Measurements from ENCODE around the gene POU3F2.

Gene POU3F2

DNA sequence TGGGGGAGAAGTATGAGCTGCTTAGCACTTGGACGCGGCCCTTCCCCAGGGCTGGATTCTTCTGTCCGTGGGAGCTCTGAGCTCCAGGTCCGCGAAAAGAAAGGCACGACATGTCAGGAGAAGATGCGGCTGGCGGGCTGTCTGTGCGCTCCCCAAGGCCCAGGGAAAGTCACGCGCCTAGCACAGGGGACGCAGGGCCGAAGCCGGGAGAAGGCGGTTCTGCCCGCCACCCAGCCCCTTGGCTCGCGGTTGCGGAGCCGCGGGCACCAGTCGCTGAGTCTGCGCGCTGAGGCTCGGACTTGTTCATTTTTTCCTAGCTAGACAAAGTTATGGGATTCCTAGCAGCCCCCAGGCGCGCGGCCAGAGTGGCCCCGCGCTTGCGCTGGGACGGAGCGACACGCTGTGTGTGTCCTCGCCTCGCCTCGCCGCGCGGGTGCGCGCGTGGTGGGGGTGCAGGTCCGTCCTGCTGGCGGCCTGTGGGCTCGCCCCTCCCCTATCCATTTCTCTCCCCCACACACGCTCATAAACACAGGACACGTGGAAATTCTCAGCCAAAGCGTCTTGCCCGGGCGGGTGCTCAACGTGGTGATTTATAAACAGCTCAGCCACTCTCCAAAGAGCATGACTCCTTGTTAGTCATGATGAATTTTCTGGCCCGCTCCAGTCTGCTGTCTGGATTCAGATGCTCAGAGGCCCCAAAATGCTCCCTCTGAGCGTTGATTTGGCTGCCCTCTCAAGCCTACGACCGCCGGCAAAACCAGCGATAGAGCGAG lies 1.9 kb upstream of the POU3F2 start:
- Histone ChIP-seq H3K4me1 (ENCODE audit: control insufficient read depth, insufficient read depth, low read length) (peaks cover 32% of the 10 kb centered on the region), H3K9me3 (replicated peaks; ENCODE audit: low read length) (no peaks in the 10 kb centered on the region), H3K9ac (ENCODE audit: low read depth, low read length) (no peak overlapping the region), H3K4me3 (ENCODE audit: low read length) (peak overlapping the region; percentile 65), H3K4me2 (ENCODE audit: low read length) (peak overlapping the region; percentile 85), H3K27me3 (ENCODE audit: control insufficient read depth, insufficient read depth, low read length) (peaks cover 85% of the 10 kb centered on the region), H3K36me3 (ENCODE audit: insufficient read depth, low read length) (no peaks in the 10 kb centered on the region)

DNA sequence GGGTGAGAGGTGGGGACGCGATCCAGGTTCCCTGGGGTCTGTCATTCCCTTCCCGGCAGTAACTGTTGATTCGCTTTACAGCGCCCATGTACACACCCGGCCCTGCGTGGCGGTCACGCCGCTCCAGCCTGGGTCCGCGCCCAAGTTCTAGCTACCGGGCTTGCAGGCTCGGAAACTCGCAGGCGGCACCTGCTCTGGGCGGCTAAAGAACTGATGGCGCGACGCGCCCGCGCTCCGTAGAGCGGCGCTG lies 1.4 kb upstream of the POU3F2 start:
- Histone ChIP-seq H3K36me3 (ENCODE audit: insufficient read depth, low read length) (no peaks in the 10 kb centered on the region), H3K9me3 (replicated peaks; ENCODE audit: low read length) (no peaks in the 10 kb centered on the region), H3K9ac (ENCODE audit: low read depth, low read length) (no peak overlapping the region), H3K4me3 (ENCODE audit: low read length) (peak overlapping the region; percentile 65), H3K27me3 (ENCODE audit: control insufficient read depth, insufficient read depth, low read length) (peaks cover 86% of the 10 kb centered on the region), H3K4me1 (ENCODE audit: control insufficient read depth, insufficient read depth, low read length) (peaks cover 31% of the 10 kb centered on the region), H3K4me2 (ENCODE audit: low read length) (peak overlapping the region; percentile 85)

DNA sequence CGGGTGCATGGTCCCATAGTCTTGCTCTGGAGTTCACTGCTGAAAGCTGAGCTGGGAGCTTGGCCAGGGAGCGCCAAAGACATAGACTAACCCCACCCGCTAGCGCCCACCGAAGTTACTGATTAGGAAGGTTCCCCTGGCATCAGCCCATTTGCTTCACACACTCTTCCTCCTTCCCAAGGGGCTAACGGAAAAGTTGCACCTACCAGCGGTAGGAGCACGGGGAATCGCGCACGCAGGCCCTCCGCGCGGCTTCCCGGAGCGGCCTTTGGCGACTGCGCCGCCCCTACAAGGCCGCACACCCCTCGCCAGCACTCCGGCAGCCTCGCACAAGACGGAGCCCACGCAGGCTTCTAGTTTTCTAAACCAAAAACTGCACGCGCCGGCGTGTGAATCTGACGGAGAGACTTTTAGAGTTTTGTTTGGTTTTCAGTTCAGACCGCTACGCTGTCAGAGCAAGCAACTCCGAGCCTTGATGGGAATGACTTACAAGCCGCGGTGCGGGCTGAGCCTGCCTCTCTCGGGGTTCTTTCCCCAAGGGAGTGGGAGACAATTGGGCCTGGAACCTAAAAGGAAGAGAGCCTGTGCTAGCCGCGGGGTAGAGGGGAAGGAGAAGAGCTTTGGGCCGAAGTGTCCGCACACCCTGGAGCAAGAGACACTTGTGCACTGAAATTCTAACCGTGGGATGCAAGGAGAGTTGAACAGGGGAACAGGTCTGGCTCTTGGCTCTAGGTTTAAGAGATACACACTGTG lies 891 bp upstream of the POU3F2 start:
- Histone ChIP-seq H3K4me1 (ENCODE audit: control insufficient read depth, insufficient read depth, low read length) (peaks cover 31% of the 10 kb centered on the region), H3K9me3 (replicated peaks; ENCODE audit: low read length) (no peaks in the 10 kb centered on the region), H3K36me3 (ENCODE audit: insufficient read depth, low read length) (no peaks in the 10 kb centered on the region), H3K4me2 (ENCODE audit: low read length) (peak overlapping the region; percentile 85), H3K27me3 (ENCODE audit: control insufficient read depth, insufficient read depth, low read length) (peaks cover 86% of the 10 kb centered on the region), H3K9ac (ENCODE audit: low read depth, low read length) (peak overlapping the region; percentile 14), H3K4me3 (ENCODE audit: low read length) (peak overlapping the region; percentile 65)

DNA sequence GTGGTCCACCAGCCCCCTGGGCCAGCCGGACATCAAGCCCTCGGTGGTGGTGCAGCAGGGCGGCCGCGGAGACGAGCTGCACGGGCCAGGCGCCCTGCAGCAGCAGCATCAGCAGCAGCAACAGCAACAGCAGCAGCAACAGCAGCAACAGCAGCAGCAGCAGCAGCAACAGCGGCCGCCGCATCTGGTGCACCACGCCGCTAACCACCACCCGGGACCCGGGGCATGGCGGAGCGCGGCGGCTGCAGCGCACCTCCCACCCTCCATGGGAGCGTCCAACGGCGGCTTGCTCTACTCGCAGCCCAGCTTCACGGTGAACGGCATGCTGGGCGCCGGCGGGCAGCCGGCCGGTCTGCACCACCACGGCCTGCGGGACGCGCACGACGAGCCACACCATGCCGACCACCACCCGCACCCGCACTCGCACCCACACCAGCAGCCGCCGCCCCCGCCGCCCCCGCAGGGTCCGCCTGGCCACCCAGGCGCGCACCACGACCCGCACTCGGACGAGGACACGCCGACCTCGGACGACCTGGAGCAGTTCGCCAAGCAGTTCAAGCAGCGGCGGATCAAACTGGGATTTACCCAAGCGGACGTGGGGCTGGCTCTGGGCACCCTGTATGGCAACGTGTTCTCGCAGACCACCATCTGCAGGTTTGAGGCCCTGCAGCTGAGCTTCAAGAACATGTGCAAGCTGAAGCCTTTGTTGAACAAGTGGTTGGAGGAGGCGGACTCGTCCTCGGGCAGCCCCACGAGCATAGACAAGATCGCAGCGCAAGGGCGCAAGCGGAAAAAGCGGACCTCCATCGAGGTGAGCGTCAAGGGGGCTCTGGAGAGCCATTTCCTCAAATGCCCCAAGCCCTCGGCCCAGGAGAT lies 1.0 kb downstream of the POU3F2 start:
- no peaks in the 10 kb centered on the region for H3K36me3 ChIP-seq (ENCODE audit: insufficient read depth, low read length)
- H3K4me3 ChIP-seq (ENCODE audit: low read length) = peak overlapping the region; percentile 65
- H3K27me3 ChIP-seq (ENCODE audit: control insufficient read depth, insufficient read depth, low read length) = peaks cover 88% of the 10 kb centered on the region
- H3K4me1 ChIP-seq (ENCODE audit: control insufficient read depth, insufficient read depth, low read length) = peaks cover 31% of the 10 kb centered on the region
- H3K4me2 ChIP-seq (ENCODE audit: low read length) = peak overlapping the region; percentile 71
- no peaks in the 10 kb centered on the region for H3K9me3 ChIP-seq (replicated peaks; ENCODE audit: low read length)
- H3K9ac ChIP-seq (ENCODE audit: low read depth, low read length) = no peak overlapping the region

DNA sequence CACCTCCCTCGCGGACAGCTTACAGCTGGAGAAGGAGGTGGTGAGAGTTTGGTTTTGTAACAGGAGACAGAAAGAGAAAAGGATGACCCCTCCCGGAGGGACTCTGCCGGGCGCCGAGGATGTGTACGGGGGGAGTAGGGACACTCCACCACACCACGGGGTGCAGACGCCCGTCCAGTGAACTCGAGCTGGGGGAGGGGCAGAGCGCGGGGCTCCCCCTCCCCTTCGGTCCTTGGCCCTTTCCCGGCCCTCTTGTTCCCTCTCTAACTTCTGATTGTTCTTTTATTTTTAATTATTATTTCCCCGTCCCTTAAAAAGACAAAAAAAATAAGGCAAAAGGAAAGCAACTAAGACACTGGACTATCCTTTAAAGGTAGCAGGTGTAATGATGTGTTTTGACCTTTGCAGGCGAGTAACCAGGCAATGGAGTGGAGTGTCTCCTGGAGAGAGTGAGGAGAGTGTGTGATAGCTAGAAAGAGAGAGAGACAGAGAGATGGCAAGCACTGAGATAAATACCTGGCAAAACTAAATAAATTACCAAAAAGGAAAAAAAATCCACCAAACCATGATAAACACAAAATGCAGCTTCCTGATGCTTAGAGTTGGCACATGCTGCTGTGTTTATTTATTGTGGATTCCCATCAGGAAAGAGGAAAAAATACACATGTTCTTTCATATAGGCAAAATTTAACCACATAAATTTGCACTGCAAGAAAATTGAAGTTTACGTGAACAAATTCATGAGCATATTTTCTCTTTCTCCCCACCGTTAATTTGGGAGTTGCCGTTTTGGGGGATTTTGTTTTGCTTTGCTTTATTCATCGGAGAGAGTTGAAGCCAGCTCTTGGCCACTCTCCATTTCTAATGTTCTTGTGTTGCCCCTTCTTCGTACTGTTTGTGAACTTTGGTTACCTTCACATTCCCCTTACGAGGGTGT lies 1.9 kb downstream of the POU3F2 start:
- no peaks in the 10 kb centered on the region for H3K9me3 ChIP-seq (replicated peaks; ENCODE audit: low read length)
- peaks cover 88% of the 10 kb centered on the region for H3K27me3 ChIP-seq (ENCODE audit: control insufficient read depth, insufficient read depth, low read length)
- peak overlapping the region; percentile 71 for H3K4me2 ChIP-seq (ENCODE audit: low read length)
- peak overlapping the region; percentile 65 for H3K4me3 ChIP-seq (ENCODE audit: low read length)
- no peak overlapping the region for H3K9ac ChIP-seq (ENCODE audit: low read depth, low read length)
- peaks cover 31% of the 10 kb centered on the region for H3K4me1 ChIP-seq (ENCODE audit: control insufficient read depth, insufficient read depth, low read length)
- no peaks in the 10 kb centered on the region for H3K36me3 ChIP-seq (ENCODE audit: insufficient read depth, low read length)

DNA sequence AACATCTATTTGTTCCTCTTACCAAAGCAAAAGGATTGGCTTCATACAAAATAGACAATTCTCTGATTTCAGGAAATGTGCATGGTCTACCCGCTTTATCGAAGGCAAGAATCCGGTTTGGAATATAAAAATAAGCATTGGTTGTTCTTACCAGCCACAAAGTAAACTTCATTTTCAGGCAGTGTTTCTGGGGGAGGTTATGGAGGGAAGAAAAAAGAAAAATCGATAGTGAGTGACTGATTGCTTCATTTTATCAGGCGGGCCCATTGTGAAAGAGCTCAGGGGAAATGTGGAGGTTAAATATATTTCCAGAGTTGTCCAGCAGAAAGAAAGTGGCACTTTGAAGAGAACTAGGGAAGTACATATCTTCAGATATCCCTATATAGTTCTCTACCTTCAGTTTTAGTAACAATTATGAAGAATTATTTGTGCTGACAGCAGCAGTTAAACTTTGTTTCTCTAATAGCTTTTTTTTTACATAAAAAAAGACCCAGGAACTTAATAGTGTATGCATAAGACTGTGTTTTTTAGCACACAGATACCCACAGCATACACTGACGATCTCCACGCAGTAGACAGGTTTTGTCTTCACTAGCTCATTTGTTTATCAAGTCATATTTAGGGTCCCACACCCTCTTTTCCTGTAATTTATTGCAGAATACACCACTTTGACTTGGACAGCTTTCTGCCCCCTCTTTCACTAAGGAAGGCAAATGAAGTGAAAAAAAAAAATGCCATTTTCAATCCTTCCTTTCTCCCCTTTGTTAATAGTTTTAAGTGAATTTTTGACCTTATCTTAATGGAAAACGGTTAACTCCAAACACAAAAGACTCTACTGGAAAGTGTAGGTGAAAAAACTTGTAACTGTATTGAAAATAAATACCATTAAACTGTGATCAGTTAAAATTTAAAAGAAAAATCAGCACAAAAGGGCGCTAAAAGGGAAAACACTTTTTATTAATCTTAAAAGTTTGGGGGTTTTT lies 2.9 kb downstream of the POU3F2 start:
- Histone ChIP-seq H3K9ac (ENCODE audit: low read depth, low read length) (no peak overlapping the region), H3K4me2 (ENCODE audit: low read length) (no peak overlapping the region), H3K9me3 (replicated peaks; ENCODE audit: low read length) (no peaks in the 10 kb centered on the region), H3K4me1 (ENCODE audit: control insufficient read depth, insufficient read depth, low read length) (peaks cover 29% of the 10 kb centered on the region), H3K4me3 (ENCODE audit: low read length) (no peak overlapping the region), H3K27me3 (ENCODE audit: control insufficient read depth, insufficient read depth, low read length) (peaks cover 89% of the 10 kb centered on the region), H3K36me3 (ENCODE audit: insufficient read depth, low read length) (no peaks in the 10 kb centered on the region)

DNA sequence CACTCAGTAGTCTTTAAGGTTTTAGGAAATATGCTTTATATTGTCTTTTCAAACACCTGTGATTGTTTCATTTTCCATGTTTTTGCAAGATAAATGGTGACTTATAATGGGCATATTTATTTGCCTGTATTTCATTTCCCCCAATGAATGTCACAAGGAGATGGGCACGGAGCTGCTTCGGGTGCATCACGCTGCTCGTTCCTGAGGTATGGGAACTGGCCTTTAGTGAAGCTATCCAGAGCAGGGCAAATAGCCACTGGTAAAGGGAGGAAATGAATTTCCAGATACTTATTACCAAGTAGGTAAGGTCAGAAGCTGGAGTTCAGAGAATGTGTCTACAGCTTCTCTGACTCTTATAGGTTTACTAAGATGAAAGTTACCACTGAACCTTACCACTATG lies 3.7 kb downstream of the POU3F2 start:
- Histone ChIP-seq H3K4me3 (ENCODE audit: low read length) (no peak overlapping the region), H3K4me1 (ENCODE audit: control insufficient read depth, insufficient read depth, low read length) (peaks cover 22% of the 10 kb centered on the region)

DNA sequence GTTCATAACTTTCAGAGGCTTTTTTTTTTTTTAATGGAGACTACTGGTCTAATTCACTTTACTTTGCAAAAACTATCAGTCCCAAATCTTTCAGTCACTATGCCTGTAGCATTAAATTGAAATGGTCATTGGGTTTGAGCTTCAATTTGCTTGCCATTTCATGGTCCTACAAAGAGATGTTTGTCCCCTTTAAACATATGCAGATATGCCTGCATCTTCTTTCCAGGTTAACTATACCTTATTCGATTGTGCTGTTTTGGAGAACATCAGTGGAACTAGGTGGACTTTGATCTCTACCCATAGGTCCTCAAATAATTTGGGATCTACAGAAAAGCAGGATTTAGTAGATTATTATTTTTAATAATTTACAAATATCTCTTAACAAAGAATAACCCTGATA lies 4.6 kb downstream of the POU3F2 start:
- Histone ChIP-seq H3K27me3 (ENCODE audit: control insufficient read depth, insufficient read depth, low read length) (peaks cover 93% of the 10 kb centered on the region), H3K4me3 (ENCODE audit: low read length) (no peak overlapping the region), H3K4me1 (ENCODE audit: control insufficient read depth, insufficient read depth, low read length) (peaks cover 12% of the 10 kb centered on the region), H3K9me3 (replicated peaks; ENCODE audit: low read length) (no peaks in the 10 kb centered on the region), H3K36me3 (ENCODE audit: insufficient read depth, low read length) (no peaks in the 10 kb centered on the region), H3K9ac (ENCODE audit: low read depth, low read length) (no peak overlapping the region), H3K4me2 (ENCODE audit: low read length) (no peak overlapping the region)

More for the DNA sequence above, 3.7 kb downstream of the POU3F2 start:
- Histone ChIP-seq H3K9ac (ENCODE audit: low read depth, low read length) (no peak overlapping the region), H3K4me2 (ENCODE audit: low read length) (no peak overlapping the region), H3K9me3 (replicated peaks; ENCODE audit: low read length) (no peaks in the 10 kb centered on the region), H3K36me3 (ENCODE audit: insufficient read depth, low read length) (no peaks in the 10 kb centered on the region), H3K27me3 (ENCODE audit: control insufficient read depth, insufficient read depth, low read length) (peaks cover 93% of the 10 kb centered on the region)

DNA sequence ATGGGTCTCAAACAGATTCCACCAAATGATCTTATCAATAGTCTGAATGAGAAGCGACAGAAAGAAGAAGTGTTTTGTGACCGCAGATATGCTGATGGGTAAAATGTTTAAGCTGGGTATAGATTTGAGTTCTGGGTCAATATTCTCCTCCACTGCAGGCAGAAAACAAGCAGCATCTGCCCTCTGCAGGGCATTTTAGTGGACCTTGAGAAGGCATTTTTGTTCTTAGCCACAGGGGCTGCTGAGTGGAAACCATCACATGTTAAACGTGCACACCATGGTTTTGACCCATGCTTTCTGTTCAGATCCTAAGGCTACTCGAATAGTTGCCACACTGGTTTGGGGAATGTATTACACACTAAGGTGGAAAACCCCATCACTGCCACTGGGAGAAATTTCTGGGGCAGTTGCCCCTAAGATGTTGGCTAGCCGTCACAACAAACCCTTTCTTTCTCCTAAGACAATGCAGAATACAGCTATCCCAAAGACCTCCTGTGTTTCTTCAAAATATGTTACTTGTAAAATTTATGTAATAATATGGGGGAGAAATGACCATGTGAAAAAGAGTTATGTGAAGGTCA lies 5.5 kb downstream of the POU3F2 start:
- peaks cover 11% of the 10 kb centered on the region for H3K4me1 ChIP-seq (ENCODE audit: control insufficient read depth, insufficient read depth, low read length)
- no peak overlapping the region for H3K9ac ChIP-seq (ENCODE audit: low read depth, low read length)
- H3K27me3 ChIP-seq (ENCODE audit: control insufficient read depth, insufficient read depth, low read length) = peaks cover 98% of the 10 kb centered on the region
- no peak overlapping the region for H3K4me2 ChIP-seq (ENCODE audit: low read length)
- H3K9me3 ChIP-seq (replicated peaks; ENCODE audit: low read length) = no peaks in the 10 kb centered on the region
- H3K36me3 ChIP-seq (ENCODE audit: insufficient read depth, low read length) = no peaks in the 10 kb centered on the region
- H3K4me3 ChIP-seq (ENCODE audit: low read length) = no peak overlapping the region

DNA sequence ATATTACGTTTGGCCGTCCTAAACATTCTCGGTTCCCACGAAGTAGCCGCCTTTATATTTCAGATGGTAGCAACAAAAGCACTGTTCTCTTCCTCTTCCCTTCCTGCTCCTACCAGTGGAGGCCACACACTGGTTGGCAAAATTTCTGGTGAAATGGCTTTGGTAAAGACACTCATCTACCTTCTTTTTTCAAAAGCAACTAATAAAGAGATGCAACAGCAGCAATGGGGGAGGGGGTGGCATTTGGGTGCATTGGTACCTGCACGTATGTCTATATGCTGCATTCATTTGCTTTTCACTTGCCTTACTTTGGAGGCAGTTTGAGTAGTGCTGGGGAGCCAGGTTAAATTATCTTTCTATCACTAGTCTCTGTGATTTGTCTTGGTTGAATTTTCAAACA lies 6.0 kb downstream of the POU3F2 start:
- peaks cover 98% of the 10 kb centered on the region for H3K27me3 ChIP-seq (ENCODE audit: control insufficient read depth, insufficient read depth, low read length)
- no peaks in the 10 kb centered on the region for H3K9me3 ChIP-seq (replicated peaks; ENCODE audit: low read length)
- no peak overlapping the region for H3K4me3 ChIP-seq (ENCODE audit: low read length)
- no peak overlapping the region for H3K4me2 ChIP-seq (ENCODE audit: low read length)
- no peak overlapping the region for H3K9ac ChIP-seq (ENCODE audit: low read depth, low read length)
- H3K36me3 ChIP-seq (ENCODE audit: insufficient read depth, low read length) = no peaks in the 10 kb centered on the region
- H3K4me1 ChIP-seq (ENCODE audit: control insufficient read depth, insufficient read depth, low read length) = peaks cover 10% of the 10 kb centered on the region

All from skeletal muscle satellite cell (primary cell).